Measurements from ENCODE around the gene CLEC14A. TPM values are rescaled to one million over a fixed set of nuclear protein-coding genes. Genes with fewer than 3 reads are reported as not detected.

The CLEC14A gene
- total and polyA plus RNA-seq, 4 experiments from 2014 or later, result not detected

- intact Hi-C loops (cut with micrococcal nuclease), result no loop called here
- H3K4me3 ChIP-seq (ENCODE audit: low read length in 2 of 2), result no peak overlapping the region
- Mint-ChIP-seq H3K9me3 (peaks cover 0 to 10% (median 4%) of the 10 kb centered on the region in 8 donors), H3K27ac (peak overlapping the region in 1 of 7 donors; percentile 16), H3K4me3 (peak overlapping the region; percentile 40 to 81 (median 70)), H3K27me3 (peaks cover 50 to 54% of the 10 kb centered on the region in 2 donors), H3K4me1 (peaks cover 22 to 41% (median 25%) of the 10 kb centered on the region in 4 donors), H3K36me3 (no peaks in the 10 kb centered on the region)
- peaks cover 4% of the 10 kb centered on the region for H3K27me3 ChIP-seq (ENCODE audit: insufficient read depth, low read length)
- ChIA-PET CTCF (ENCODE audit: partially characterized antibody) (no interaction called here), POLR2A (ENCODE audit: partially characterized antibody) (no interaction called here)
- H3K27ac ChIP-seq (ENCODE audit: low read depth, low read length), result no peak overlapping the region
- H3K4me1 ChIP-seq (ENCODE audit: insufficient read depth, low read length), result peaks cover 10% of the 10 kb centered on the region
- no peaks in the 10 kb centered on the region for H3K36me3 ChIP-seq (ENCODE audit: insufficient read depth, low read length)
- no peaks in the 10 kb centered on the region for H3K9me3 ChIP-seq (ENCODE audit: control insufficient read depth in 1 of 2, low read length in 2 of 2)
- DNase-seq, result no peak
Observed at GRCh38 chr14:38208618-38209562, 47.0 kb downstream of the CLEC14A start.

DNA sequence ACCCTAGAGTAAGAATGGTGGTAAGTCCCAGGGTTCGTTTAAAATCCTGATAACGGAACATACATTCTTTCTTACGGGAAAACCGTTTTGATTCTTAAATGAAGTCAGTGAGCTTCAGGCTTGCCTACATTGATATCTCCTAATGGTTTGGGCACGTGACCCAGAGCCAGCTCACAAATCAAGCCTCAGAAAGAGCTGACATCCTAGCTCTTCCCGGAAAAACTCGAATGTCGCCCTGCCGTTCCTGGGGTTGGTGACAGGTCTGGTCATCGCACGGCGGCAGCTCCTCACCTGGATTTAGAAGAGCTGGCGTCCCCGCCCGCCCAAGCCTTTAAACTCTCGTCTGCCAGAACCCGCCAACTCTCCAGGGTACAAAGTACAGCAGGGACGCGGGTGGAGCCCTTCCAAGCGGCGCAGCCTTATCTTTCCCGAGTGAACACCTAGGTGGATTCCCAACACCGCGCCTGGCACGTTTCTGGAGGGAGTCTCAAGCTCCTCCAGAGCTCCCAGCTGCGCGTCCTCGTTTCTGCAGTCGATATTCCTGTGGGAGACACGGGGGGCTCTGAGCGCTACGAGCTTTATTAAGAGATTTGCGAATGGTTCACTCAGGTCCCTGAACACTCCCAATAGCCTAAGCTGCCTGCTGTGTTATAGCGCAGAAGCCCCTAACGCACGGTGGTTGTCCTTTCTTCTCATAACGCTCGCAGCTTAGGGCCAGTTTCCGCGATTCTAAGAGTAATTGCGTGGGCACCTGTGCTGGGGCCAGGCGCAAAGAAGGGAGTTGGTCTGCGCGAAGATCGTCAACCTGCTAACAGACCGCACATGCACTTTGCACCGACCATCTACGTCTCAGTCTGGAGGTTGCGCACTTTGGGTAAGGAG is 47.9 kb downstream of the CLEC14A start, which contains the start of gene SSTR1:
TSS of gene SSTR1 (plus strand) at position 169 of the 882 bp plus-strand sequence. CDS start 1,486 bp downstream, outside the sequence.
- Histone ChIP-seq H3K36me3 (ENCODE audit: insufficient read depth, low read length) (no peaks in the 10 kb centered on the region), H3K27ac (ENCODE audit: low read depth, low read length) (no peak within 1 kb of the TSS), H3K27me3 (ENCODE audit: insufficient read depth, low read length) (peaks cover 4% of the 10 kb centered on the region), H3K4me3 (ENCODE audit: low read length in 2 of 2) (no peak within 1 kb of the TSS), H3K4me1 (ENCODE audit: insufficient read depth, low read length) (peaks cover 10% of the 10 kb centered on the region), H3K9me3 (ENCODE audit: control insufficient read depth in 1 of 2, low read length in 2 of 2) (no peaks in the 10 kb centered on the region)
- Mint-ChIP-seq H3K36me3 (no peaks in the 10 kb centered on the region), H3K27ac (peak within 1 kb of the TSS in 1 of 7 donors; percentile 16), H3K9me3 (peaks cover 0 to 10% (median 4%) of the 10 kb centered on the region in 8 donors), H3K4me1 (peaks cover 22 to 41% (median 25%) of the 10 kb centered on the region in 4 donors), H3K27me3 (peaks cover 43 to 46% of the 10 kb centered on the region in 2 donors), H3K4me3 (peak within 1 kb of the TSS; percentile 40 to 81 (median 70))
- POLR2A ChIA-PET (ENCODE audit: partially characterized antibody), result no interaction called here
- DNase-seq, result no peak
- intact Hi-C loops (cut with micrococcal nuclease), result no loop called here
- CTCF ChIA-PET (ENCODE audit: partially characterized antibody), result no interaction called here

DNA sequence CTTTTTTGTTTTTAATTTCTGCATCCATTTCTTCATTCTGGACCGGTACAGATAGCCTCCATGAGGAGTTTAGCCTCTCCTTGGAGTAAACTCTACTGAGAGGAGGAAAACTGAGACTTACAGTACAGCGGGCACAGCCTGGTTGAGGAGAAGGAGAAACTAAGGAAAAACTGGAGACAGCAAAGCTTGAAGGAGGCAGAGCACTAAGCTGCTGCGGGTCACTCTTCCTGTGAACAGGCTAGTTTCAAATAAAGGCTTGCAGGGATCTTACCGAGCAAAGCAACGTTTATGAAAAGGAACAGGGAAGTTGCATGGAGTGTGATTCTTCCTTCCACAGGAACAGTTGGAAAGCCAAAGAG is 48.5 kb downstream of the CLEC14A start:
- H3K27ac Mint-ChIP-seq, result no peak overlapping the region
- intact Hi-C loops (cut with micrococcal nuclease), result no loop called here
- ChIA-PET POLR2A (ENCODE audit: partially characterized antibody) (no interaction called here), CTCF (ENCODE audit: partially characterized antibody) (no interaction called here)
- peaks cover 0 to 10% (median 4%) of the 10 kb centered on the region in 8 donors for H3K9me3 Mint-ChIP-seq
- H3K27me3 Mint-ChIP-seq, result peaks cover 43 to 46% of the 10 kb centered on the region in 2 donors
- H3K27me3 ChIP-seq (ENCODE audit: insufficient read depth, low read length), result peaks cover 4% of the 10 kb centered on the region
- H3K4me3 Mint-ChIP-seq, result peak overlapping the region in 4 of 8 donors; percentile 1 to 81 (median 4)
- H3K9me3 ChIP-seq (ENCODE audit: control insufficient read depth in 1 of 2, low read length in 2 of 2), result no peaks in the 10 kb centered on the region
- no peak overlapping the region for H3K27ac ChIP-seq (ENCODE audit: low read depth, low read length)
- H3K4me1 ChIP-seq (ENCODE audit: insufficient read depth, low read length), result peaks cover 10% of the 10 kb centered on the region
- no peak for DNase-seq
- H3K36me3 Mint-ChIP-seq, result no peaks in the 10 kb centered on the region
- H3K36me3 ChIP-seq (ENCODE audit: insufficient read depth, low read length), result no peaks in the 10 kb centered on the region
- H3K4me1 Mint-ChIP-seq, result peaks cover 22 to 41% (median 25%) of the 10 kb centered on the region in 4 donors
- no peak overlapping the region for H3K4me3 ChIP-seq (ENCODE audit: low read length in 2 of 2)

DNA sequence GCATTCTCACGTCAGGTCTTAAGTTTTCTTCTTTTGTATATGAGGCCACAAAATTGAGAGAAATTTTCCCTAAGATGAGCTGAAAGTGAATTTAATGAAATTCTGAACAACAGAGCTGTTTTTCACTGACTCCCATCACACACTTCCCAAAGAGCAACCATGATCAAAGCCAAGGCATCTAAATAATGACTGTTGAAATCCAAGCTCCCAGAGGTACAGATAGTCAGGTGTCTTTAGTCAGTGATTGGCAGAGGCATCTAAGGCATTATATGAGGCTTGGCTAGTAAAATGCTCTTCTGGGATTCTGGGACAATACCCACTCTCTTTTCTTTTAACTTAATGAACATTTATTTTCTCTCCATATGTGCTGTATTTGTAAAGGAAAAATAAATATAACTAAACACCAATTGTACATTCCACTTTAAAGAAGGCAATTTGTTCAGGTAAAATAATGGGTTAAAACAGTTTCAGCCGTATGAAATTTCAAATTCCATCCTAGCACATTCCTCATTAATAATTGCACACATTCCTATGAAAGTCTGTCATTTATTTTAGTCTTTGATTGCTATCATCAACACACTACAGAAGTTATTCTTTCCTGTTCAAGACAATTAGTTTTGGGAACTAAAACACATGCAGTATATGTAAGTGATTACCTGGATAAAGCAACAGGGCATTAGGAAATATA is 49.1 kb downstream of the CLEC14A start:
- peaks cover 41 to 44% of the 10 kb centered on the region in 2 donors for H3K27me3 Mint-ChIP-seq
- Histone ChIP-seq H3K36me3 (ENCODE audit: insufficient read depth, low read length) (no peaks in the 10 kb centered on the region), H3K4me1 (ENCODE audit: insufficient read depth, low read length) (peaks cover 10% of the 10 kb centered on the region), H3K27me3 (ENCODE audit: insufficient read depth, low read length) (peaks cover 4% of the 10 kb centered on the region), H3K4me3 (ENCODE audit: low read length in 2 of 2) (no peak overlapping the region), H3K27ac (ENCODE audit: low read depth, low read length) (no peak overlapping the region), H3K9me3 (ENCODE audit: control insufficient read depth in 1 of 2, low read length in 2 of 2) (no peaks in the 10 kb centered on the region)
- no peak overlapping the region for H3K27ac Mint-ChIP-seq
- POLR2A ChIA-PET (ENCODE audit: partially characterized antibody), result no interaction called here
- CTCF ChIA-PET (ENCODE audit: partially characterized antibody), result no interaction called here
- DNase-seq, result no peak
- peak overlapping the region in 1 of 8 donors; percentile 5 for H3K4me3 Mint-ChIP-seq
- H3K9me3 Mint-ChIP-seq, result peaks cover 0 to 10% (median 4%) of the 10 kb centered on the region in 8 donors
- intact Hi-C loops (cut with micrococcal nuclease), result no loop called here
- H3K36me3 Mint-ChIP-seq, result no peaks in the 10 kb centered on the region
- H3K4me1 Mint-ChIP-seq, result peaks cover 21 to 39% (median 24%) of the 10 kb centered on the region in 4 donors

DNA sequence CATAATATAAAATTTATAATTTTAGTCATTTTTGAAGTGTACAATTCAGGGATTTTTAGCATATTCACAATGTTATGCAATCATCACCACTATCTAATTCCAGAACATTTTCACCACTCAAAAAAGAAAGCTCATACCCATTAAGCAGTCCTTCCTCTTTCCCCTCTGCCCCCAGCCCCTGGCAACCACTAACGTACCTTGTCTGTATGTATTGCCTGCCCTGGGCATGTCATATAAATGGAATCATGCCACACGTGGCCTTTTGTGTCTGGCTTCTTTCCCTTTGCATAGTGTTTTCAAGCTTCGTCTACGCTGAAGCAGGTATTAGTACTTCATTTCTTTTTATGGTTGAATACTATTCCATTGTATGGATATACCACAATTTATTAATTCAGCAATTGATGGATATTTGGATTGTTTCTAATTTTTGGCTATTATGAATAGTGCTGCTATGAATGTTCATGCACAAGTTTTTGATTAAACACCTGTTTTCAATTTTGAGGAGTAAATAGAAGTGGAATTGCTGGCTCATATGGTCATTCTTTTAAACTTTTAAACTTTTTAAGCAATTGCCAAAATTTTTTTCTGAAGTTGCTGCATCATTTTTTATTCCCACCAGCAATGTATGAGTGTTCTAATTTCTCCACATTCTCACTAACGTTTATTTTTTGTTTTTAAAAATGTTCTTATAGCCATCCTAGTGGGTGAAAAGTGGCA is 49.8 kb downstream of the CLEC14A start:
- Histone ChIP-seq H3K4me1 (ENCODE audit: insufficient read depth, low read length) (peaks cover 10% of the 10 kb centered on the region), H3K9me3 (ENCODE audit: control insufficient read depth in 1 of 2, low read length in 2 of 2) (no peaks in the 10 kb centered on the region), H3K27me3 (ENCODE audit: insufficient read depth, low read length) (peaks cover 4% of the 10 kb centered on the region), H3K27ac (ENCODE audit: low read depth, low read length) (no peak overlapping the region), H3K4me3 (ENCODE audit: low read length in 2 of 2) (no peak overlapping the region), H3K36me3 (ENCODE audit: insufficient read depth, low read length) (no peaks in the 10 kb centered on the region)
- Mint-ChIP-seq H3K27me3 (peaks cover 39 to 40% of the 10 kb centered on the region in 2 donors), H3K9me3 (peaks cover 0 to 10% (median 4%) of the 10 kb centered on the region in 8 donors), H3K36me3 (no peaks in the 10 kb centered on the region), H3K27ac (no peak overlapping the region), H3K4me3 (no peak overlapping the region), H3K4me1 (peaks cover 19 to 35% (median 23%) of the 10 kb centered on the region in 4 donors)
- no peak for DNase-seq
- intact Hi-C loops (cut with micrococcal nuclease), result no loop called here
- CTCF ChIA-PET (ENCODE audit: partially characterized antibody), result no interaction called here
- POLR2A ChIA-PET (ENCODE audit: partially characterized antibody), result no interaction called here

GRCh38 chr14:38205119-38205813 is 50.6 kb downstream of the CLEC14A start:
- no peak for DNase-seq
- Mint-ChIP-seq H3K36me3 (no peaks in the 10 kb centered on the region), H3K27ac (no peak overlapping the region), H3K27me3 (peaks cover 31 to 32% of the 10 kb centered on the region in 2 donors), H3K9me3 (peaks cover 0 to 7% (median 3%) of the 10 kb centered on the region in 8 donors), H3K4me3 (no peak overlapping the region), H3K4me1 (peaks cover 15 to 27% (median 16%) of the 10 kb centered on the region in 4 donors)
- POLR2A ChIA-PET (ENCODE audit: partially characterized antibody), result no interaction called here
- Histone ChIP-seq H3K27me3 (ENCODE audit: insufficient read depth, low read length) (no peaks in the 10 kb centered on the region), H3K36me3 (ENCODE audit: insufficient read depth, low read length) (no peaks in the 10 kb centered on the region), H3K4me1 (ENCODE audit: insufficient read depth, low read length) (peaks cover 10% of the 10 kb centered on the region), H3K27ac (ENCODE audit: low read depth, low read length) (no peak overlapping the region), H3K4me3 (ENCODE audit: low read length in 2 of 2) (no peak overlapping the region), H3K9me3 (ENCODE audit: control insufficient read depth in 1 of 2, low read length in 2 of 2) (no peaks in the 10 kb centered on the region)
- CTCF ChIA-PET (ENCODE audit: partially characterized antibody), result no interaction called here
- intact Hi-C loops (cut with micrococcal nuclease), result no loop called here

Measured in CD4-positive, alpha-beta memory T cell (primary cell).